ENCODE data around the gene ADGRG3.

DNA sequence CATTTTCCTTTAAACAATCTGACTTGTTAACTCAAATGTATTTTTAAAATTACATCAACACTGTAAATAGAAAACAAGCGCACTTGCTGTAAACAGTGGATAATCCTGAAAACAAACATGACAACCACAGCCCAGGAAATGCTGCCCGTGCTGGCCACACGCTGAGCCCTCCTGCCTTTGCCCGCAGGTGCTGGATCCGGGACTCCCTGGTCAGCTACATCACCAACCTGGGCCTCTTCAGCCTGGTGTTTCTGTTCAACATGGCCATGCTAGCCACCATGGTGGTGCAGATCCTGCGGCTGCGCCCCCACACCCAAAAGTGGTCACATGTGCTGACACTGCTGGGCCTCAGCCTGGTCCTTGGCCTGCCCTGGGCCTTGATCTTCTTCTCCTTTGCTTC lies 6.6 kb upstream of the ADGRG3 start:
- TF ChIP-seq, protein P1, sequence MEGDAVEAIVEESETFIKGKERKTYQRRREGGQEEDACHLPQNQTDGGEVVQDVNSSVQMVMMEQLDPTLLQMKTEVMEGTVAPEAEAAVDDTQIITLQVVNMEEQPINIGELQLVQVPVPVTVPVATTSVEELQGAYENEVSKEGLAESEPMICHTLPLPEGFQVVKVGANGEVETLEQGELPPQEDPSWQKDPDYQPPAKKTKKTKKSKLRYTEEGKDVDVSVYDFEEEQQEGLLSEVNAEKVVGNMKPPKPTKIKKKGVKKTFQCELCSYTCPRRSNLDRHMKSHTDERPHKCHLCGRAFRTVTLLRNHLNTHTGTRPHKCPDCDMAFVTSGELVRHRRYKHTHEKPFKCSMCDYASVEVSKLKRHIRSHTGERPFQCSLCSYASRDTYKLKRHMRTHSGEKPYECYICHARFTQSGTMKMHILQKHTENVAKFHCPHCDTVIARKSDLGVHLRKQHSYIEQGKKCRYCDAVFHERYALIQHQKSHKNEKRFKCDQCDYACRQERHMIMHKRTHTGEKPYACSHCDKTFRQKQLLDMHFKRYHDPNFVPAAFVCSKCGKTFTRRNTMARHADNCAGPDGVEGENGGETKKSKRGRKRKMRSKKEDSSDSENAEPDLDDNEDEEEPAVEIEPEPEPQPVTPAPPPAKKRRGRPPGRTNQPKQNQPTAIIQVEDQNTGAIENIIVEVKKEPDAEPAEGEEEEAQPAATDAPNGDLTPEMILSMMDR (conservative IDR thresholded peaks at IDR 0.05): no peak
- TF ChIP-seq ZFX (IDR thresholded peaks at IDR 0.05): no peak
